ENCODE data around the gene ARHGAP24. TPM values are rescaled to one million over a fixed set of nuclear protein-coding genes. Genes with fewer than 3 reads are reported as not detected.

ARHGAP24 gene
- total and polyA plus RNA-seq, 2 donors (not counting 1 experiment from before 2014, with no cell fraction given): 48.4 to 141 TPM

DNA sequence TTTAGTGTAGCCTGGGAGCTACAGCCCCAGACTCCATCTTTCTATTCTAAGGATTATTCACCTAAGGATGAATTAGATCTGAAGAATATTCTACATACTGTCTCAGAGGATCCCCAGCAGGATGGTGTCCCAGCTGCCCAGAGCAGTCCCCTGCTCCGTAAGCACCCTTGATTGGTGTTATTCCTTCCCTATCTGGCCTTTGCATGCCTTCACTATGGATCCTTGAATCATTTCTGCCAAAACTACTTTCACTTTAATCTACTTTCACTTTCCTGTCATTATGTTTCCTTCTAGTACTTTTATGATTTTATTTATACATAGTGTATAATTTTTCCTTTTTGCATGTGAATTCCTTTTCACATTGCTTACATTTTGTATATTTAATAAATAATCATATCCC is 39.2 kb downstream of the ARHGAP24 start:
- ATAC-seq (ENCODE audit: low read depth) (no peak), DNase-seq (no peak)
- Histone ChIP-seq H3K4me1 (ENCODE audit: control insufficient read depth in 2 of 2, insufficient read depth in 2 of 2, low read length in 2 of 2) (peaks cover 24 to 31% of the 10 kb centered on the region in 2 donors), H3K27me3 (replicated peaks in 1 of 4; ENCODE audit: control extremely low read depth in 1 of 4, control insufficient read depth in 3 of 4, insufficient read depth in 4 of 4, low read length in 3 of 4) (no peaks in the 10 kb centered on the region), H3K9me3 (ENCODE audit: control extremely low read depth in 1 of 3, control insufficient read depth in 2 of 3, insufficient read depth in 1 of 3, low read length in 2 of 3) (peaks cover 0 to 3% (median 0%) of the 10 kb centered on the region in 3 donors), H3K9ac (ENCODE audit: low read length) (peak overlapping the region; percentile 10), H2AFZ (ENCODE audit: insufficient read depth, low read depth, low read length, poor library complexity, severe bottlenecking) (no peak overlapping the region), H3K79me2 (ENCODE audit: control insufficient read depth, insufficient read depth, low read length) (peaks cover 88% of the 10 kb centered on the region), H3K27ac (ENCODE audit: low read length in 2 of 2) (no peak overlapping the region), H4K20me1 (ENCODE audit: control insufficient read depth, insufficient read depth, low read length, poor library complexity, severe bottlenecking) (peaks cover 5% of the 10 kb centered on the region), H3K36me3 (replicated peaks in 1 of 2; ENCODE audit: control extremely low read depth in 1 of 2, control insufficient read depth in 1 of 2, extremely low read depth in 1 of 2, insufficient read depth in 2 of 2, low read length in 1 of 2) (no peaks in the 10 kb centered on the region), H3K4me2 (replicated peaks; ENCODE audit: low read depth, low read length, poor library complexity, severe bottlenecking) (peak overlapping the region; percentile 63), H3K4me3 (ENCODE audit: control extremely low read depth in 1 of 5, extremely low read depth in 1 of 5, insufficient read depth in 1 of 5, low read depth in 2 of 5, low read length in 4 of 5) (peak overlapping the region in 1 of 5 experiments; percentile 26)
- ChIA-PET POLR2A (no interaction called here), CTCF (interaction anchor here (1.0 kb wide), 1 partner anchor 231 kb away, joined by 4 read pairs; no protein-coding TSS in a partner anchor)
- no peaks in the 10 kb centered on the region for H3K27me3 Mint-ChIP-seq
- TF ChIP-seq EZH2 (IDR thresholded peaks at IDR 0.05; ENCODE audit: borderline replicate concordance, insufficient read depth, low read depth, low read length, poor library complexity, severe bottlenecking): no peak
- TF ChIP-seq, protein P1, sequence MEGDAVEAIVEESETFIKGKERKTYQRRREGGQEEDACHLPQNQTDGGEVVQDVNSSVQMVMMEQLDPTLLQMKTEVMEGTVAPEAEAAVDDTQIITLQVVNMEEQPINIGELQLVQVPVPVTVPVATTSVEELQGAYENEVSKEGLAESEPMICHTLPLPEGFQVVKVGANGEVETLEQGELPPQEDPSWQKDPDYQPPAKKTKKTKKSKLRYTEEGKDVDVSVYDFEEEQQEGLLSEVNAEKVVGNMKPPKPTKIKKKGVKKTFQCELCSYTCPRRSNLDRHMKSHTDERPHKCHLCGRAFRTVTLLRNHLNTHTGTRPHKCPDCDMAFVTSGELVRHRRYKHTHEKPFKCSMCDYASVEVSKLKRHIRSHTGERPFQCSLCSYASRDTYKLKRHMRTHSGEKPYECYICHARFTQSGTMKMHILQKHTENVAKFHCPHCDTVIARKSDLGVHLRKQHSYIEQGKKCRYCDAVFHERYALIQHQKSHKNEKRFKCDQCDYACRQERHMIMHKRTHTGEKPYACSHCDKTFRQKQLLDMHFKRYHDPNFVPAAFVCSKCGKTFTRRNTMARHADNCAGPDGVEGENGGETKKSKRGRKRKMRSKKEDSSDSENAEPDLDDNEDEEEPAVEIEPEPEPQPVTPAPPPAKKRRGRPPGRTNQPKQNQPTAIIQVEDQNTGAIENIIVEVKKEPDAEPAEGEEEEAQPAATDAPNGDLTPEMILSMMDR (IDR thresholded peaks at IDR 0.05): no peak
- no peaks in the 10 kb centered on the region for H3K9me3 Mint-ChIP-seq (ENCODE audit: insufficient read depth)
- intact Hi-C loops (cut with micrococcal nuclease): loop anchor here (2.0 to 5.0 kb wide), 2 partner anchors 15 to 37 kb away; partner anchors contain the start of gene ARHGAP24
- peak overlapping the region; percentile 56 for H3K4me3 Mint-ChIP-seq
- H3K4me1 Mint-ChIP-seq: peaks cover 35% of the 10 kb centered on the region
- peak overlapping the region; percentile 39 for H3K27ac Mint-ChIP-seq
- WGBS (ENCODE audit: insufficient coverage): 75% methylated on average over 1 of the region's 1 CpG

DNA sequence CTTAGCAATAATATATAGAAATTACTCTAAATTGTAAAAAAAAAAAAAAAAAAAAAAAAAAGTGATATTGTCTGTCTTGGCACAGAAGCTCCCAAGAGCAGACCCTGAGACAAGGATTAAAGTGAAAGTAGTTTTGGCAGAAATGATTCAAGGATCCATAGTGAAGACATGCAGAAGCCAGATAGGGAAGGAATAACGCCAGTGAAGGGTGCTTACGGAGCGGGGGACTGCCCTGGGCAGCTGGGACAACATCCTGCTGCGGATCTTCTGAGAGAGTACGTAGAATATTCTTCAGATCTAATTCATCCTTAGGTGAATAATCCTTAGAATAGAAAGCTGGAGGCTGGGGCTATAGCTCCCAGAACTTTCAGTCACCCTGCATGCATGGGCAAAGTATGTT is 39.8 kb downstream of the ARHGAP24 start:
- Histone ChIP-seq H3K9me3 (ENCODE audit: control extremely low read depth in 1 of 3, control insufficient read depth in 2 of 3, insufficient read depth in 1 of 3, low read length in 2 of 3) (peaks cover 0 to 3% (median 0%) of the 10 kb centered on the region in 3 donors), H3K9ac (ENCODE audit: low read length) (no peak overlapping the region), H3K27me3 (replicated peaks in 1 of 4; ENCODE audit: control extremely low read depth in 1 of 4, control insufficient read depth in 3 of 4, insufficient read depth in 4 of 4, low read length in 3 of 4) (no peaks in the 10 kb centered on the region), H3K4me3 (ENCODE audit: control extremely low read depth in 1 of 5, extremely low read depth in 1 of 5, insufficient read depth in 1 of 5, low read depth in 2 of 5, low read length in 4 of 5) (no peak overlapping the region), H3K36me3 (replicated peaks in 1 of 2; ENCODE audit: control extremely low read depth in 1 of 2, control insufficient read depth in 1 of 2, extremely low read depth in 1 of 2, insufficient read depth in 2 of 2, low read length in 1 of 2) (no peaks in the 10 kb centered on the region), H3K27ac (ENCODE audit: low read length in 2 of 2) (no peak overlapping the region), H4K20me1 (ENCODE audit: control insufficient read depth, insufficient read depth, low read length, poor library complexity, severe bottlenecking) (peaks cover 5% of the 10 kb centered on the region), H2AFZ (ENCODE audit: insufficient read depth, low read depth, low read length, poor library complexity, severe bottlenecking) (no peak overlapping the region), H3K79me2 (ENCODE audit: control insufficient read depth, insufficient read depth, low read length) (peaks cover 94% of the 10 kb centered on the region), H3K4me2 (replicated peaks; ENCODE audit: low read depth, low read length, poor library complexity, severe bottlenecking) (peak overlapping the region; percentile 63), H3K4me1 (ENCODE audit: control insufficient read depth in 2 of 2, insufficient read depth in 2 of 2, low read length in 2 of 2) (peaks cover 28 to 36% of the 10 kb centered on the region in 2 donors)
- WGBS (ENCODE audit: insufficient coverage): 100% methylated on average over 1 of the region's 5 CpGs
- Mint-ChIP-seq H3K4me3 (no peak overlapping the region), H3K27ac (peak overlapping the region; percentile 43), H3K4me1 (peaks cover 36% of the 10 kb centered on the region), H3K9me3 (ENCODE audit: insufficient read depth) (no peaks in the 10 kb centered on the region), H3K27me3 (no peaks in the 10 kb centered on the region)
- ChIA-PET CTCF (interaction anchor here (1.0 kb wide), 2 partner anchors 230 to 233 kb away, joined by 4 read pairs; no protein-coding TSS in a partner anchor), POLR2A (interaction anchor here (0.7 kb wide), 1 partner anchor 19 kb away, joined by 6 read pairs; no protein-coding TSS in a partner anchor)
- no peak for DNase-seq
- intact Hi-C loops (cut with micrococcal nuclease): loop anchor here (2.0 to 5.0 kb wide), 2 partner anchors 16 to 37 kb away; partner anchors contain the start of gene ARHGAP24
- TF ChIP-seq, protein P1 (IDR thresholded peaks at IDR 0.05): no peak
- no peak for TF ChIP-seq EZH2 (IDR thresholded peaks at IDR 0.05; ENCODE audit: borderline replicate concordance, insufficient read depth, low read depth, low read length, poor library complexity, severe bottlenecking)
- ATAC-seq (ENCODE audit: low read depth): no peak
